GM19193 (cell line): Measurements from ENCODE around the gene HES3.

Experiments
- POLR2A ChIP-seq: IDR thresholded peaks from 4 replicates; pipeline ENCODE4 v1.6.1; 2011; ENCODE audit not compliant: insufficient read depth, insufficient read length; ENCODE audit errors: extremely low read depth

The HES3 gene, protein sequence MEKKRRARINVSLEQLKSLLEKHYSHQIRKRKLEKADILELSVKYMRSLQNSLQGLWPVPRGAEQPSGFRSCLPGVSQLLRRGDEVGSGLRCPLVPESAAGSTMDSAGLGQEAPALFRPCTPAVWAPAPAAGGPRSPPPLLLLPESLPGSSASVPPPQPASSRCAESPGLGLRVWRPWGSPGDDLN

DNA sequence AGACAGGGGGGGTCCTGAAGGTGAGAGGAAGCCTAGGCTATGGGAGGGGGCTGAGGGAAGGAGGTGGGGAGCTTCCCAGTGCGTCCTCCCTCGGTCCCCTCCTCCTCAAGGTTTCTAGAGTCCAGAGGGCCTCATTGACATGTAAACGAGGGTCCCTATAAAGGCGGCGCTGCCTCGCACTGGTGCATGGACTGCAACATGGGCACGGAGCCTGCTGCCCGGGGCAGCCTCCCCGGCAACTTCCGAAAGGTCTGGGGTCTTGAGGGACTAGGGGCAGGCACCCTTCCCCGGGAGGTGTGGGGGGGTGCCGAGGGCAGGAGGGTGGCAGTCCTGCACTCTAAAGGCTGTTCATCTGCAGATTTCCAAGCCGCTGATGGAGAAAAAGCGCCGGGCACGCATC is at the start of gene HES3:
HES3 (plus strand) TSS at position 187 of the 400 bp plus-strand sequence; CDS start at position 374, 187 bp downstream.
- no peak for TF ChIP-seq POLR2A

DNA sequence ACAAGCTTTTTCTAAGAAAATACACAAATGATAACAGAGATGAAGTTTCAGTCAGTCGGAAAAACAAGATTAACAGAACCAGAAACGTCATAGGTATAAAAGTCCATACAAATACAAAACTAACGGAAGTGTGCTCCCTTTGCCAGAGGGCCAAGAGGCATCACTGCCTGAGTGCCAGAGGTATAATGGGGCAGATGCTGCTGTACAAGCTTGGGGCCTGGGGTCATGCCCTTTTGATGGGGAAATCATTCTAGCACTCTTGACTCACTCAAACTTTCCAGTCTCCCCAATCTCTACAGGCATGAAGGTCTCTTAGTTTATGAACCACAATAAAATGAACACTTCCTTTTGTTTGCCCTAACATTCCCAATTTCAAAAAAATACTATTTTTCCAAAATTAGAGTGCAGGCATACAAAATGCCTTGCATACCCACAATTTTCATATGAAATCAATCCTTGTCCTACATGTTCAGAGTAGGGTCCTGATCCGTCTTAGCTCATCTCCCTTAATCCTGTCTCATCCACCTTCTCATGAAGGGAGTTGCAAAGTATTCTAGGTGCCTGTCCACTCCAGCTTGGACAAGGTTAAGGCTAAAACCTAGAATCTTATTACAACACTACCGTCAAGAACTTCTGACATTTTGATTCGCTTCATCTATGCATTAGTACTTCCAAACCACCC is 46.1 kb upstream of the HES3 start:
- no peak for TF ChIP-seq POLR2A

DNA sequence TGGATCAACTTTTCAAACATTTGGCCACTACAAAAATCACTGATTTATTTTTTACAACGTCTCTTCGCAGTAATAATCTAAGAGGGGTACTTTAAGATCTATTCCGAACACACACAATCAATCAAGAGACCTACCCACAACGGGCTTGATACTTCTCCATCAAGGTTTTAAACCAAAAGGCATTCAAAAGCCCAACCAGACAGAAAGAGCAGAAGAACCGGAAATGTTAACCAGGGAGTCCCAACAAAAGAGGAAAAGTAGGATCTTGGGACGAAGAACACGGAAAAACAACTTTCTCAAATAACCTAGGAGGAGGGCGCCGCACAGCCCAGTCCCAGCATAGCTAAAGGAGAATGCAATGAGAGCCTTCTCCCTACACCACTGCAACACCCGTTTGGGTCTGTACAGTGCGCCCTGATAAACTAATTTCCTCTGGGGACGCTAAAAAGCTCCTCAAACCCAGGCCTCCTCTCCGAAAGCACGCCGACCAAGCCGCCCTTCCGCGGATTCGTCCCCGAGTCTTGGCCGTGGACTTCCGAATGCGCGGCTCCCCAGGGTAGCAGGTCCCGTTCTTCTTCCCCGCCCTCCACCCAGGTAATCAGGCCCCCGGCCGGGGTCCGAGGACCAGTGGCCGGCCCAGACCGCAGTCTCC is 45.2 kb upstream of the HES3 start:
- no peak for TF ChIP-seq POLR2A

DNA sequence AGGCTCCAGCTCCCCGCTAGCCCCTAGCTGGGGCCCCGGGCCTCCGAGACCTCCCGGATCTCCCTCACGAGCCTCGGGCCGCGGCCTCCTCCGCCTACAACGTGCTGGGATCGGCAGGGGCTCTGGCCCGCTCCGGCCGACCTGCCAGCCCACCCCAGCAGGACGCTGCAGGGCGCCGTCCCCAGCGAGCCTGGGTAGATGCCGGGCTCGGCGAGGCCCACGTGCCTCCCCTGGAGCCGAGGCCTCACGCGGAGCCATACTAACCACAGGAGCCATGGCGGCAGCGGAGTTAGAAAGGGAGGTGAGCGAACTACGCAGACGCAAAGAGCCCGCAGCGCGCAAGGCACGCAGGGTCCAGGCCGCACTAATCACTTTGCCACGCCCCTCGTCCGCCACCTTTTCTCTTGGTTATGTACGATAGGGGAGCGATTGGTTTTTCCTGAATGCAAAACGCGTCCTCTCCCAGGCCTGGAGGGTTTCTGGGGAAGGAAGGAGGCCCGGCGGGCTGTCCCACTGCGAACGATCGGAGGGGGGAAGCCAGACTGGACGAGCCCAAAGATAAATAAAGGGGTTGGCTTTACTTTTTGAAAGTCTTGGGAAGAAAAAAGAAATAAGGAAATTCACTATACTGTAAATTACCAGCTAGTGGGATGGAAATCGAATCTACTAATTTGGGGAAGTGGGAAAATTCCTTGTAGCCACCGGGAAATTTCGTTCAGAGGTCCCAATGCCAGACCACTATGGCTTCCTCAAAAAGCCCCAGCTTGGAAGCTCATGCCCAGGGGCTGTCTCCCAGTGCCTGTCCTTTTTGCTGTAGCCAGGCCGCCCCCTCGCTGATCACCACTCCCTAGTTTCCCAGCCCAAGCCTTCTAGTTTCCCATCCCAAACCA is 44.4 kb upstream of the HES3 start, which contains the start of gene RPL22:
RPL22 (minus strand) TSS at position 298 of the 890 bp plus-strand sequence; CDS start at position 276, 22 bp downstream.
- peak; percentile 93 for TF ChIP-seq POLR2A

DNA sequence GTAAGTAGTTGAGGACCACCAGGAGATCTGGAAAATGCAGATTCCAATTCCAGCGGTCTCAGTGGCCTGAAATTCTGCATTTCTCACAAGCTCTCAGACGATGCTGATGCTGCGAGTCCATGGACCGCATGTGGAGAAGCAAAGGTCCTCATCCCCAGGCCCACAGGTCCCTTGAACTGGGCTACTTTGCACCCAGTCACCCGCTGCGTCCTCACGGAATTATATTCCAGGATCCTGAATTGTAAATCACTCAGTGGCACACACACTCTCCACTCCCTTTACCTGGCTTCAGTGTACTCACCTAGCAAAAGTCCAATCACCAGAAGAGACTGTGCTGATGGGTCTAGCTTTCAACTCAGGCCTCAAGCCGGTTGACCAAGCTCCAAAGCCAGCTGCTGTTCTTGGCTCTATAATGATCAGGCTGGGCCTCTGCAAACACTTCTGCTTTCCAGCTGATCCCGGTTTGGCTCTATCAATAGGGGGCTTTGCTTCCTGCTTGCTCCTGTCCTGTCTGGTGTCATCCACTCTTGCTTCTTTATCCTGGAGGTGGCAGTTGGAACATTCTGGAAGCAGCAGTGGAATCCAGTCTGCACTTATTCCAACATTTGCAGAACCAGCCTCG is 43.7 kb upstream of the HES3 start:
- TF ChIP-seq POLR2A: no peak

DNA sequence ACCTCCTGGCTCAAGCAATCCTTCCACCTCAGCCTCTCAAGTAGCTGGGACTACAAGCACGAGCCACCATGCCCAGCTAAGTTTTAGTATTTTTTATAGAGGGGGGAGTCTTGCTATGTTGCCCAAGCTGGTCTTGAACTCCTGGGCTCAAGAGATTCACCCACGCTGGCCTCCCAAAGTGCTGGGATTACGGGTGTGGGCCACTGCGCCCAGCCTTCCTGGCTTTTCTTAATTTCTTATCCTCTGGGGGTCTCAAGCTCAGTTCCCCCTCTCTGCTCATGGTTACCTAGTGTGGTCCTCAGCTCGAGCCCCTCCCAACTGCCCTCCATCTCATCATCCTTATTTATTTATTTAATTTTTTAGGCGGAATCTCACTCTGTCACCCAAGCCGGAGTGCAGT is 41.7 kb upstream of the HES3 start:
- TF ChIP-seq POLR2A: no peak

DNA sequence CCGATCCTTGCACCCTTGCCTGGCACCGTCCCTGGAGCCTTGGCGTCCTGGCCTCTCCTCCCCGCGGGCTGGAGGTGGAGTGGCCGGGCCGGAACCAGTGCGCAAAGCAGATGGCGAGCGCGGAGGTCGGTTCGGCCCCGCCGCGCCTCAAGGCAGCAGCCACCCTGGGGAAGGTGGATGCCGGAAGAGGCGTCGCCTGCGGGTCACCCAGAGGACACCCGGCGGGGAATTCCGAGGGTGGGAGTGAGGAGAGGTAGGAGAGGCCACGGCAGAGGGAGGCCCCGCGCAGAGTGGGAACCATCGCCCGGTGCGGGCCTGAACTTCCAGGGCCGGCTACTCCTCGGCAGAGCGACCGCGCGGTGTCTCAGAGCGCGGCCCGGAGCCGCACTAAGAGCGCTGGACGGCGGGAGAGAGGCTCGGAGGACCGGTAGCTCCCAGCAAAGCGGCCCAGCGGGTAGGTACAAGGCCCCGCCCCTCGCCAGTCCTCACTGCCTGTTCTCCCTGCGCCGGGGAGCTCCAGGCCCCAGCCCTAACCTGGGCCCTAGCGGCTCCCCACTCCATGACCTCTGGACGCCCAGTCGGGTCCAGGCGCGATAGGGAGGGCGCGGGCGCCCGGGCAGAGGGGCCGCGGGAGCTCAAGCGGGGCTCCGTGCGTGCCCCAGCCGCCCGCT is 38.0 kb upstream of the HES3 start, which contains the start of gene RNF207:
RNF207 (plus strand) TSS at position 271 of the 671 bp plus-strand sequence. CDS start 417 bp downstream, outside the sequence.
- TF ChIP-seq POLR2A: peak; percentile 77

DNA sequence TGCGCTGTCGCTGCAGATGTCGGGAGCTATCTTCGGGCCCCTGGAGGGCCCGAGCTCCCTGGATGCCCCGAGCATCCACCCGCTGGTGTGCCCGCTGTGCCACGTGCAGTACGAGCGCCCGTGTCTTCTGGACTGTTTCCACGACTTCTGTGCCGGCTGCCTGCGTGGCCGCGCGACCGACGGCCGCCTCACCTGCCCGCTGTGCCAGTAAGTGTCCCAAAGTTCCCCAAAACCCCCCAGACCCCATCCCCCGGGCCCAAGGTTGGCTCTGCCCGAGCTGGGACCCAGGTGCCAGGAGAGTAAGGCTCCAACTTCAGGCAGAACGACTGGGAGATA is 37.5 kb upstream of the HES3 start:
- TF ChIP-seq POLR2A: no peak

DNA sequence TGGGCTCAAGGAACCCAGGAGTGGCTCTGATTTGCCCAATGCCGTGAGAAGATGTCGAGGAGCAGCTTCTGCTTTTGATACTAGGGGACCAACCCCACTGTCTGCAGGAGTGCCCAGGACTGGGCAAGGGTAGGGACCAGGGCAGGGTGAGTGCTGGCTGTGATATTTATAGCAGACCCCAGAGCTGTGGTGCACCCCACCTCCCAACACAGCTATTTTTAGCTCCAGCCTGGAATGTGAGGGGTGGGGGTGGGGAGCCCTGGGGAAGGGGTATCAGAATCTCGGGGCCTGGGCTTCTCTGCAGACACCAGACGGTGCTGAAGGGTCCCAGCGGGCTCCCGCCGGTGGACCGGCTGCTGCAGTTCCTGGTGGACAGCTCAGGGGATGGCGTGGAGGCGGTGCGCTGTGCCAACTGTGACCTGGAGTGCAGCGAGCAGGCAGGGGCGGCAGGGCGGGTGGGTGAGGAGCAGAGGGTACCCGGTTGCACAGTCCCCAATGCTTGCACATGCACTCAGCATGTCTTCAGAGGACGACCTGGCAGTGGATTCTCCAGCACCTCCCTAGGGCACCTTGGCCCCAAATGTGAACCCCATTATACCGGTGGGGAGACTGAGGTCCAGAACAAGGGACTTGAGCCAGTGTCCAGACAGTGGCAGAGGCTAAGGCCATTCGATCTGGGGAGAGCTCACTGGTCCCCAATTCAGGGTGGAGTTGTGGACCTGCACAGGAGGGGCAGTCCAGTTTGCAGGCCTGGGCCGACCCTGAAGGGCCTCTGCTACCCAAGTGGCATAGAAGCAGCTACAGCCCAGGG is 36.7 kb upstream of the HES3 start:
- no peak for TF ChIP-seq POLR2A

DNA sequence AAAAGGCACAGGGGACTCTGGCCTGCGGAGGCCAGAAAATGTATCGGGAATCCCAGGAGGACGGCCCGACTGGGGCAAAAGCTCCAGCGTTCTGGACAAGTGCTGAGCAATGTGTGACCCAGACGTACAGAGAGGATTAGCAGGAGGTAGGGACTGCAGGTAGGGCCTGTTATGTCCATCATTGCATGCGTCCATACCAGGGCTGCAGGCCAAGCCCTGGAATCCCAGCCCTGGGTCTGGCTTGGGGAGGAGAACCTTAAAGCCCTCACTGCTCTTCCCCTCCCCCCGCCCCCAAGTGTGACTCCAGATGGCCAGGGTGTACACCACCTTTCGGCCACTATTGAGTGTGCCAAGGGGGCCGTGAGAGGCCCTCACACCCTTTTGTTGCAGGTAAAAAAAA is 36.1 kb upstream of the HES3 start:
- no peak for TF ChIP-seq POLR2A

DNA sequence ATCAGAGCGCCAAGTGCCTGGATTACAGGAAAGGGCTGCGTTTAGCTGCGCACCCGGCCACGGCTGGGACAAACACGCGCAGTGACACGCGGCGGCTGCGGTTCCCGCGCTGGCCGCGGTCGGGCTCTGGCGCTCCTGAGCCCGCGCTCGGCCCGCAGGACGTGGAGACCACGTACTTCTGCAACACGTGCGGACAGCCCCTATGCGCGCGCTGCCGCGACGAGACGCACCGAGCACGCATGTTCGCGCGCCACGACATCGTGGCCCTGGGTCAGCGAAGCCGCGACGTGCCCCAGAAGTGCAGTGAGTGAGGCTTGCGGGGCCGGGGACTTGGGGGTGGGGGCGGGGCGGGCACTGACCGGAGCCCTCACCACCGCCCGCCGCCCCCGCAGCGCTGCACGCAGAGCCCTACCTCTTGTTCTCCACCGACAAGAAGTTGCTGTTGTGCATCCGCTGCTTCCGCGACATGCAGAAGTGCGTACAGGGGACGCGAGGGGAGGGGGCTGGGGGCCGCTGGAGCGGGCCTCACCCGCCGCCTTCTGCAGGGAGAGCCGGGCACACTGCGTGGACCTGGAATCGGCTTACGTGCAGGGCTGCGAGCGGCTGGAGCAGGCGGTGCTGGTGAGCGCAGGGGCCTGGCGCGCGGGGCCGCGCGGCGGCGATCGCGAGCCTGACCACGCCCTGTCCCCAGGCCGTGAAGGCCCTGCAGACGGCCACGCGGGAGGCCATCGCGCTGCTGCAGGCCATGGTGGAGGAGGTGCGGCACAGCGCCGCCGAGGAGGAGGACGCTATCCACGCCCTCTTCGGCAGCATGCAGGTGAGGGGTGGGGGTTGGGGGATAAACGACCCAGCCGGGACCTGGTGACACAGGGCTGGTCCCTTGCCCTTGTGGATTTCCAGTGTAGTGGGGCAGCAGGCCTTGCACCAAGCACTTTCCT is 35.0 kb upstream of the HES3 start:
- TF ChIP-seq POLR2A: no peak
